GM12892 (cell line): ENCODE results near the gene BLNK.

Experiments
- POLR2A ChIP-seq: IDR thresholded peaks from 2 replicates; pipeline ENCODE4 v1.6.1; 2011; ENCODE audit warnings: low read depth, low read length, control low read depth
- POLR2AphosphoS5 ChIP-seq: IDR thresholded peaks from 2 replicates; pipeline ENCODE4 v1.6.1; 2011; ENCODE audit warnings: low read depth, low read length, control low read depth
- TAF1 ChIP-seq: IDR thresholded peaks from 2 replicates; pipeline ENCODE4 v1.6.1; 2011; ENCODE audit warnings: low read depth, mild to moderate bottlenecking, control low read depth, low read length, borderline replicate concordance

DNA sequence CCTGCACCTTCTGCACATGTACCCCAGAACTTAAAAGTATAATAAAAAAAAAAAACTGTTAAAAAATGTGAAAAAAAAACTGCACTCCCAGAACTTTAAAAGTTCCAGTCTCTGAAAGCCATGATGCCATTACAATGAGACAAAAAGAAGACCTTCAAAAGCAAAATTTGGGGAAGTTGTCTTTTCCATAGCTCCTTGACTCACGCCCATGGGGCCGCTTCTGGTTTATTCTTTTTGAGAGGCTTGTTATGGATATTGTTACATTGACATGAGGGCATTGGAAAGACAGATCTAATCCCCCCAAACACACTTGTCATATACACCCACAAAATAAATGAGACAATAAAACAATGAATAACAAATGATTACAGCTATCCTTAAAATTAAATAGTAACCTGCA is 798 bp downstream of the BLNK start:
- TF ChIP-seq POLR2A (no peak), POLR2AphosphoS5 (no peak), TAF1 (no peak)
